GM12878 (cell line): ENCODE results near the gene CTAG1A. TPM values are rescaled to one million over a fixed set of nuclear protein-coding genes. Genes with fewer than 3 reads are reported as not detected.

Source experiments
- IRF4 ChIP-seq: IDR thresholded peaks from 2 replicates; pipeline ENCODE4 v1.6.1; 2011; ENCODE audit warnings: low read depth, low read length
- MEF2B ChIP-seq: fragments of 450-650 bp; IDR thresholded peaks from 2 replicates; pipeline ENCODE4 v1.6.1; 2018; ENCODE audit warnings: mild to moderate bottlenecking, moderate library complexity; ENCODE audit not compliant: partially characterized antibody, poor library complexity, severe bottlenecking
- NFXL1 ChIP-seq: fragments of 450-650 bp; IDR thresholded peaks from 2 replicates; pipeline ENCODE4 v1.6.1; 2017; ENCODE audit warnings: antibody characterized with exemption, mild to moderate bottlenecking, borderline replicate concordance
- SP1 ChIP-seq: IDR thresholded peaks from one replicate; pipeline ENCODE4 v1.6.1; 2011; ENCODE audit warnings: low read depth, low read length
- SPI1 ChIP-seq: IDR thresholded peaks from 2 replicates; pipeline ENCODE4 v1.6.1; 2011; ENCODE audit warnings: low read depth, mild to moderate bottlenecking, low read length, moderate library complexity, borderline replicate concordance; ENCODE audit not compliant: insufficient read depth
- TARDBP ChIP-seq: IDR thresholded peaks from 2 replicates; pipeline ENCODE4 v1.6.1; 2016; ENCODE audit warnings: borderline replicate concordance
- ZZZ3 ChIP-seq: IDR thresholded peaks from 2 replicates; pipeline ENCODE4 v1.6.1; 2011; ENCODE audit warnings: low read depth; ENCODE audit not compliant: control insufficient read depth, insufficient read length
- polyA plus RNA-seq, 11 experiments: library from polyadenylated mRNA; depleted of rRNA in 4 of 11; unstranded in 6 of 11; stranded (reverse) in 5 of 11; fragments of >200 nt; fragmentation: Nextera tagmentation in 4 of 11; fragmentation: Illumina TruSeq in 1 of 11; extraction: Ambion mirVana in 4 of 11; extraction: Trizol in 1 of 11; gene quantifications; 1 replicate in 1 of 11; 2 replicates in 10 of 11; pipeline versions ENCODE4 v1.2.1 to v1.2.3, GENCODE V29; 2011 to 2016; ENCODE audit warnings: inconsistent platforms in 2 of 11, missing spikeins in 2 of 11, low read depth in 1 of 11
- total RNA-seq, 4 experiments: library from RNA; depleted of rRNA in 3 of 4; stranded (reverse); fragments of >200 nt in 3 of 4; fragmentation: Illumina TruSeq in 1 of 4; extraction: Trizol in 1 of 4; gene quantifications; 2 replicates each; pipeline versions ENCODE4 v1.2.1 to v1.2.3, GENCODE V29; 2013 to 2021
- TF ChIP-seq, protein P1 (sequence below): fragments of 450-650 bp; IDR thresholded peaks from 2 replicates; pipeline ENCODE4 v1.6.1; 2017; ENCODE audit warnings: borderline replicate concordance
- TF ChIP-seq, protein P2 (sequence below): fragments of 450-650 bp; formaldehyde crosslinking; IDR thresholded peaks from 2 replicates; pipeline ENCODE4 v1.4.0; 2022; ENCODE audit warnings: mild to moderate bottlenecking, moderate library complexity

The CTAG1A gene
- total and polyA plus RNA-seq, 10 of the 15 experiments (the other 5 are each of a cell fraction or from before 2014, with no cell fraction given): not detected

DNA sequence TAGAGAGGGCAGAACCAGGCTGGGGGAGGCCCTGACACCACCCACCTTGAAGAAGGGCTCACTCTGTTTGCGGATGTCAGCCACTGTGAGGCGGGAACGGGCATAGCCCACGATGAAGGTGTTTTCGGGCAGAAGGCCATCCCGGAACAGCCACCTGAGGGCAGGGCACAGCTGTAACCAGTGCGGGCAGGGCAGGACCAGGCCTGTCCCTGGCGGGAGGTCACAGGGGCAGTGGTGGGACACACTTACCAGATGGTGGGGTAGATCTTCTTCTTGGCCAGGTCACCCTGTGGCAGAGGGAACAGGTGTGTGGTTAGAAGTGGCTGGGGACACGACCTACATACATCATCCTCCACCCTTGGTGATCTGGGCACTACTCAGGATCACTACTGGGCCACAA, 49.0 kb upstream of the CTAG1A start (continued):
- TF ChIP-seq, protein P1, sequence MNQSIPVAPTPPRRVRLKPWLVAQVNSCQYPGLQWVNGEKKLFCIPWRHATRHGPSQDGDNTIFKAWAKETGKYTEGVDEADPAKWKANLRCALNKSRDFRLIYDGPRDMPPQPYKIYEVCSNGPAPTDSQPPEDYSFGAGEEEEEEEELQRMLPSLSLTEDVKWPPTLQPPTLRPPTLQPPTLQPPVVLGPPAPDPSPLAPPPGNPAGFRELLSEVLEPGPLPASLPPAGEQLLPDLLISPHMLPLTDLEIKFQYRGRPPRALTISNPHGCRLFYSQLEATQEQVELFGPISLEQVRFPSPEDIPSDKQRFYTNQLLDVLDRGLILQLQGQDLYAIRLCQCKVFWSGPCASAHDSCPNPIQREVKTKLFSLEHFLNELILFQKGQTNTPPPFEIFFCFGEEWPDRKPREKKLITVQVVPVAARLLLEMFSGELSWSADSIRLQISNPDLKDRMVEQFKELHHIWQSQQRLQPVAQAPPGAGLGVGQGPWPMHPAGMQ: no peak
- TF ChIP-seq TARDBP: no peak
- TF ChIP-seq MEF2B: no peak
- no peak for TF ChIP-seq ZZZ3
- TF ChIP-seq SP1: no peak
- TF ChIP-seq IRF4: no peak
- no peak for TF ChIP-seq SPI1
- TF ChIP-seq, protein P2, sequence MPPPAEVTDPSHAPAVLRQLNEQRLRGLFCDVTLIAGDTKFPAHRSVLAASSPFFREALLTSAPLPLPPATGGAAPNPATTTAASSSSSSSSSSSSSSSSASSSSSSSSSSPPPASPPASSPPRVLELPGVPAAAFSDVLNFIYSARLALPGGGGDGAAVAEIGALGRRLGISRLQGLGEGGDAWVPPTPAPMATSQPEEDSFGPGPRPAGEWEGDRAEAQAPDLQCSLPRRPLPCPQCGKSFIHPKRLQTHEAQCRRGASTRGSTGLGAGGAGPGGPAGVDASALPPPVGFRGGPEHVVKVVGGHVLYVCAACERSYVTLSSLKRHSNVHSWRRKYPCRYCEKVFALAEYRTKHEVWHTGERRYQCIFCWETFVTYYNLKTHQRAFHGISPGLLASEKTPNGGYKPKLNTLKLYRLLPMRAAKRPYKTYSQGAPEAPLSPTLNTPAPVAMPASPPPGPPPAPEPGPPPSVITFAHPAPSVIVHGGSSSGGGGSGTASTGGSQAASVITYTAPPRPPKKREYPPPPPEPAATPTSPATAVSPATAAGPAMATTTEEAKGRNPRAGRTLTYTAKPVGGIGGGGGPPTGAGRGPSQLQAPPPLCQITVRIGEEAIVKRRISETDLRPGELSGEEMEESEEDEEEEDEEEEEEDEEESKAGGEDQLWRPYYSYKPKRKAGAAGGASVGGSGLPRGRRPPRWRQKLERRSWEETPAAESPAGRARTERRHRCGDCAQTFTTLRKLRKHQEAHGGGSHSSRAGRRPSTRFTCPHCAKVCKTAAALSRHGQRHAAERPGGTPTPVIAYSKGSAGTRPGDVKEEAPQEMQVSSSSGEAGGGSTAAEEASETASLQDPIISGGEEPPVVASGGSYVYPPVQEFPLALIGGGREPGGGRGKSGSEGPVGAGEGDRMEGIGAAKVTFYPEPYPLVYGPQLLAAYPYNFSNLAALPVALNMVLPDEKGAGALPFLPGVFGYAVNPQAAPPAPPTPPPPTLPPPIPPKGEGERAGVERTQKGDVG: no peak
- TF ChIP-seq NFXL1: no peak
